ENCODE results near the gene IGF2R.
"Not testable (repeated sequence)": the region's sequence is repeated elsewhere in the genome, so short reads cannot be mapped to it uniquely, and the experiment has no call there.

IGF2R gene

GRCh38 chr6:160137130-160137988 is 168.5 kb downstream of the IGF2R start:
- no peak for TF ChIP-seq CTCF (IDR thresholded peaks at IDR 0.05; ENCODE audit: insufficient read depth, low read depth, low read length, missing control alignments)

DNA sequence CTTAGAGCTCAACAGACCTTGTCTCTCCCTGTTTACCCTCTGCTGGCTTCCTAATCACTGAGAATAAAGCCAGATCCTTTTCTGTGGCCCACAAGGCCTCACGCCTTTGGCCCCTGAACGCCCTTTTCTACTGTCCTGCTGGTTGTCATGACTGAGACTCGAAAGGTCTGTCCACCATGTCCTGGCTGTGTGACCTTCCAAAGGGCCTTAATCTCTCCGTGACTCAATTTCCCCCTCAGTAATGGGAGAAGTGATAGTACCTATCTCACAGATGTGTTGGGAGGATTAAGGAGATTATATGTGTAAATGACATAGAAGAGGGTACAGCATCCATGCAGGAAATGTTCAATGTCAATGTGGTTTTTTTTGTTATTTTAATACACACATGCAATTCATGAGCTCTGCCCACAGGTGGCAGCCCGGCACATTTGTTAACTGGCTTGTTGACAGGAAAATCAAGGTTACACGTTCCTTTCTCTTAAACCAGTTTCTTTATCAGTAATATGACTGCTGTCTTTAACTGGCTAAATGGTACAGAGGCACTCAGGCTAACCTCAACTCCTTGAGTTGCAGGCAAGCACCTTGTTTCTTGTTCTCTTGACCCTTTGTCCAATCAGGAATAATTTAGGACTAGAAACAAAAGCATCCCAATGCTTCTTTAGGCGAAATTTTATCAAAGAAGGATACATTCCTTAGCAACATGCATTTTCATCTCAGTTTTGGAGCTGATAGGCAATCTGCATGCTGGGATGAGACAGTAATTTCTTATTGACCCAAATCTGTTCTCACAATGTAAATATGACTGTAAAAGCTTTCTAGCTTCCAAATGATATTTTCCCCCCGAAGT is 169.3 kb downstream of the IGF2R start:
- peak; percentile 71 for DNase-seq (ENCODE audit: low read depth)
- H3K4me3 ChIP-seq (ENCODE audit: low read length): no peak overlapping the region
- peak; percentile 85 for TF ChIP-seq CTCF (IDR thresholded peaks at IDR 0.05; ENCODE audit: insufficient read depth, low read depth, low read length, missing control alignments)

More at GRCh38 chr6:160137130-160137988, 168.5 kb downstream of the IGF2R start:
- DNase-seq (ENCODE audit: low read depth): no peak
- no peak overlapping the region for H3K4me3 ChIP-seq (ENCODE audit: low read length)

GRCh38 chr6:160138839-160139419 is 170.0 kb downstream of the IGF2R start:
- no peak for TF ChIP-seq CTCF (IDR thresholded peaks at IDR 0.05; ENCODE audit: insufficient read depth, low read depth, low read length, missing control alignments)
- H3K4me3 ChIP-seq (ENCODE audit: low read length): no peak overlapping the region
- no peak for DNase-seq (ENCODE audit: low read depth)

GRCh38 chr6:160139420-160139851 is 170.6 kb downstream of the IGF2R start:
- peak; percentile 75 for DNase-seq (ENCODE audit: low read depth)
- TF ChIP-seq CTCF (IDR thresholded peaks at IDR 0.05; ENCODE audit: insufficient read depth, low read depth, low read length, missing control alignments): no peak
- H3K4me3 ChIP-seq (ENCODE audit: low read length): no peak overlapping the region

- not testable (repeated sequence) for DNase-seq (ENCODE audit: low read depth); H3K4me3 ChIP-seq (ENCODE audit: low read length)
Measured at GRCh38 chr6:160140493-160140892, 171.6 kb downstream of the IGF2R start.

- no peak overlapping the region for H3K4me3 ChIP-seq (ENCODE audit: low read length)
- peak; percentile 22 for DNase-seq (ENCODE audit: low read depth)
- TF ChIP-seq CTCF (IDR thresholded peaks at IDR 0.05; ENCODE audit: insufficient read depth, low read depth, low read length, missing control alignments): no peak
Measured at GRCh38 chr6:160141001-160141726, 172.3 kb downstream of the IGF2R start.
